Adrenal gland (tissue), 5 donors: ENCODE measurements around the gene TCEAL8.

Experiments used
- POLR2A ChIP-seq, 2 donors: fragments of 450-650 bp; IDR thresholded peaks; one replicate each; pipeline ENCODE4 v1.6.1; 2017; ENCODE audit warnings: antibody characterized with exemption in 2 of 2, mild to moderate bottlenecking in 2 of 2, moderate library complexity in 1 of 2
- TF ChIP-seq, protein P1 (sequence below), 6 experiments: fragments of 450-650 bp in 4 of 6; fragments of 200-600 bp in 2 of 6; sonication (generic) in 1 of 6; IDR thresholded peaks; 1 replicate in 5 of 6; 2 replicates in 1 of 6; pipeline versions ENCODE4 v1.5.1 to v1.8.0; 2016 to 2021; ENCODE audit warnings: antibody characterized with exemption in 6 of 6, mild to moderate bottlenecking in 2 of 6, moderate library complexity in 1 of 6
- donor health status: DM: no; HTN: no; CAD: no.

- TF ChIP-seq POLR2A (IDR thresholded peaks at IDR 0.05): no peak
- TF ChIP-seq, protein P1, sequence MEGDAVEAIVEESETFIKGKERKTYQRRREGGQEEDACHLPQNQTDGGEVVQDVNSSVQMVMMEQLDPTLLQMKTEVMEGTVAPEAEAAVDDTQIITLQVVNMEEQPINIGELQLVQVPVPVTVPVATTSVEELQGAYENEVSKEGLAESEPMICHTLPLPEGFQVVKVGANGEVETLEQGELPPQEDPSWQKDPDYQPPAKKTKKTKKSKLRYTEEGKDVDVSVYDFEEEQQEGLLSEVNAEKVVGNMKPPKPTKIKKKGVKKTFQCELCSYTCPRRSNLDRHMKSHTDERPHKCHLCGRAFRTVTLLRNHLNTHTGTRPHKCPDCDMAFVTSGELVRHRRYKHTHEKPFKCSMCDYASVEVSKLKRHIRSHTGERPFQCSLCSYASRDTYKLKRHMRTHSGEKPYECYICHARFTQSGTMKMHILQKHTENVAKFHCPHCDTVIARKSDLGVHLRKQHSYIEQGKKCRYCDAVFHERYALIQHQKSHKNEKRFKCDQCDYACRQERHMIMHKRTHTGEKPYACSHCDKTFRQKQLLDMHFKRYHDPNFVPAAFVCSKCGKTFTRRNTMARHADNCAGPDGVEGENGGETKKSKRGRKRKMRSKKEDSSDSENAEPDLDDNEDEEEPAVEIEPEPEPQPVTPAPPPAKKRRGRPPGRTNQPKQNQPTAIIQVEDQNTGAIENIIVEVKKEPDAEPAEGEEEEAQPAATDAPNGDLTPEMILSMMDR (IDR thresholded peaks at IDR 0.05): no peak
Measured at GRCh38 chrX:103274284-103274683, 19.3 kb upstream of the TCEAL8 start.
